Adrenal gland (tissue), 12 donors: ENCODE measurements around the gene EXOC6B. TPM values are rescaled to one million over a fixed set of nuclear protein-coding genes. Genes with fewer than 3 reads are reported as not detected.

Experiments used
- DNase-seq, 7 donors: peaks; one replicate each; pipeline ENCODE4 v3.0.0-alpha.2; 2019 to 2020
- H3K27ac ChIP-seq, 5 donors: fragments of 200-600 bp; sonication (generic) in 4 of 5; 1 replicate in 3 of 5; 2 replicates in 2 of 5; pipeline versions ENCODE4 v1.5.1 to v1.8.0; 2016 to 2020; ENCODE audit warnings: mild to moderate bottlenecking in 1 of 5
- H3K27me3 ChIP-seq: fragments of 200-600 bp; 2 replicates; pipeline ENCODE4 v1.8.0; 2021
- H3K36me3 ChIP-seq, 2 donors: fragments of 200-600 bp; replicated peaks in 1 of 2; 1 replicate in 1 of 2; 2 replicates in 1 of 2; pipeline versions ENCODE4 v1.5.1 to v1.8.0; 2018 to 2022
- H3K4me1 ChIP-seq, 2 donors: fragments of 200-600 bp; replicated peaks in 1 of 2; 1 replicate in 1 of 2; 2 replicates in 1 of 2; pipeline versions ENCODE4 v1.5.1 to v1.8.0; 2018 to 2021
- H3K4me3 ChIP-seq, 4 donors: fragments of 200-600 bp; sonication (generic) in 3 of 4; one replicate each; pipeline ENCODE4 v1.5.1; 2016 to 2018
- H3K9me3 ChIP-seq, 3 donors: fragments of 200-600 bp; sonication (generic) in 1 of 3; replicated peaks in 1 of 3; 1 replicate in 2 of 3; 2 replicates in 1 of 3; pipeline versions ENCODE4 v1.5.1 to v1.8.0; 2016 to 2021
- POLR2A ChIP-seq, 2 donors: fragments of 450-650 bp; IDR thresholded peaks; one replicate each; pipeline ENCODE4 v1.6.1; 2017; ENCODE audit warnings: antibody characterized with exemption in 2 of 2, mild to moderate bottlenecking in 2 of 2, moderate library complexity in 1 of 2
- WGBS, 4 donors: extraction: QIAGEN DNeasy Blood & Tissue Kit in 2 of 4; methylation state at CpG; one replicate each; pipeline versions ENCODE4 v1.1.5 to v1.1.7; 2013 to 2017; 5-methylcytosine and 5-hydroxymethylcytosine counted together
- intact Hi-C, 2 donors: fragments of 100-400 bp; cut with DNase I; formaldehyde crosslinking; loops; one replicate each; pipeline versions ENCODE4 v1.14.1 to v1.15.0; 2022 to 2023
- polyA plus RNA-seq, 3 donors: library from polyadenylated mRNA; stranded (reverse); fragments of 200-250 nt in 2 of 3; fragments of 350-450 nt in 1 of 3; fragmentation: Illumina TruSeq in 1 of 3; extraction: RNeasy Lipid Tissue Mini Kit (QIAGEN cat#74804) in 1 of 3; gene quantifications; one replicate each; pipeline ENCODE4 v1.2.3, GENCODE V29; 2013 to 2014
- total RNA-seq, 9 donors: library from RNA; depleted of rRNA in 4 of 9; stranded (reverse); fragments of >200 nt in 4 of 9; fragments of 120-200 nt in 1 of 9; fragmentation: NEBNext Ultra II Directional in 1 of 9; extraction: Animal tissue kit (Norgen Biotek cat#: 25700) in 1 of 9; gene quantifications; one replicate each; pipeline versions ENCODE4 v1.1.0 to v1.2.4, GENCODE V29; 2013 to 2023
- TF ChIP-seq, protein P1 (sequence below), 6 experiments: fragments of 450-650 bp in 4 of 6; fragments of 200-600 bp in 2 of 6; sonication (generic) in 1 of 6; IDR thresholded peaks; 1 replicate in 5 of 6; 2 replicates in 1 of 6; pipeline versions ENCODE4 v1.5.1 to v1.8.0; 2016 to 2021; ENCODE audit warnings: antibody characterized with exemption in 6 of 6, mild to moderate bottlenecking in 2 of 6, moderate library complexity in 1 of 6
- donor health status: healthy with polysubstance abuse.
- donor health status: Bipolar disorder and iron deficiency.
- donor health status: DM: yes; HTN: yes; CAD: no.
- donor health status: DM: no; HTN: no; CAD: no.
- donor health status: DM: no; HTN: no; CAD: no.
- donor health status: DM: yes; HTN: yes; CAD: no.

The EXOC6B gene
- total and polyA plus RNA-seq, 12 donors: 6.0 to 92.6 (median 50.6) TPM

DNA sequence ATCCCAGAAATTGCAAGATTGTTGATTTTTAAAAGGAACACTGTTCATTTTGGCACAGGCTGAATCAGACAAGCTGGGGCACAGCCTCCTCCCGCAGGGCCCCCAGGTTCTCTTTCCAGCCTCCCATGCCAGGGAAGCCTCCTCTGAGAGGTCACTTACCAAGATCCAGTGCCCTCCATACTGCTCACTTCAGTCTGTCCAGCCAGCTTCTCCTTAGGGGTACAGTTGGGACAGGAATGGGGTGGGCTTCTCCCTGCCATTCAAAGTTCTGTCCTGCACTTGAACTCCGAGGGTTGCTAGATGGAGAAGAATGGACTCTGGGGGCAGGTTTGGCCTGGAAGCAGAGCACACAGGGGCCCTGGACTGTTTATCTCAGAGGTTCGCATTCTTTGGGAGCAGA, 670.7 kb downstream of the EXOC6B start:
- H3K9me3 ChIP-seq: no peaks in the 10 kb centered on the region
- H3K27me3 ChIP-seq: peaks cover 11% of the 10 kb centered on the region
- DNase-seq: no peak
- no peak overlapping the region for H3K27ac ChIP-seq
- intact Hi-C loops: no loop called here
- H3K4me1 ChIP-seq: peaks cover under 1 to 1% of the 10 kb centered on the region in 2 donors
- 79 to 89% (median 85%) methylated on average over 3 of the region's 3 CpGs for WGBS, 4 donors
- no peaks in the 10 kb centered on the region for H3K36me3 ChIP-seq
- H3K4me3 ChIP-seq: no peak overlapping the region
- TF ChIP-seq, protein P1, sequence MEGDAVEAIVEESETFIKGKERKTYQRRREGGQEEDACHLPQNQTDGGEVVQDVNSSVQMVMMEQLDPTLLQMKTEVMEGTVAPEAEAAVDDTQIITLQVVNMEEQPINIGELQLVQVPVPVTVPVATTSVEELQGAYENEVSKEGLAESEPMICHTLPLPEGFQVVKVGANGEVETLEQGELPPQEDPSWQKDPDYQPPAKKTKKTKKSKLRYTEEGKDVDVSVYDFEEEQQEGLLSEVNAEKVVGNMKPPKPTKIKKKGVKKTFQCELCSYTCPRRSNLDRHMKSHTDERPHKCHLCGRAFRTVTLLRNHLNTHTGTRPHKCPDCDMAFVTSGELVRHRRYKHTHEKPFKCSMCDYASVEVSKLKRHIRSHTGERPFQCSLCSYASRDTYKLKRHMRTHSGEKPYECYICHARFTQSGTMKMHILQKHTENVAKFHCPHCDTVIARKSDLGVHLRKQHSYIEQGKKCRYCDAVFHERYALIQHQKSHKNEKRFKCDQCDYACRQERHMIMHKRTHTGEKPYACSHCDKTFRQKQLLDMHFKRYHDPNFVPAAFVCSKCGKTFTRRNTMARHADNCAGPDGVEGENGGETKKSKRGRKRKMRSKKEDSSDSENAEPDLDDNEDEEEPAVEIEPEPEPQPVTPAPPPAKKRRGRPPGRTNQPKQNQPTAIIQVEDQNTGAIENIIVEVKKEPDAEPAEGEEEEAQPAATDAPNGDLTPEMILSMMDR (IDR thresholded peaks at IDR 0.05): no peak

- WGBS, 4 donors: 80 to 89% (median 82%) methylated on average over 11 to 16 of the region's 16 CpGs
- DNase-seq: peak in 1 of 7 donors; percentile 24
- intact Hi-C loops: loop anchor here in 1 of 2 donors (5.0 kb wide), 1 partner anchor 352 kb away; no protein-coding TSS in a partner anchor
These were observed 671.4 kb downstream of the EXOC6B start for GRCh38 chr2:72154386-72154975.

GRCh38 chr2:72153924-72154323, 671.9 kb downstream of the EXOC6B start:
- TF ChIP-seq, protein P1 (IDR thresholded peaks at IDR 0.05): no peak
- Histone ChIP-seq H3K4me3 (no peak overlapping the region), H3K9me3 (no peaks in the 10 kb centered on the region), H3K27me3 (peaks cover 11% of the 10 kb centered on the region), H3K4me1 (peaks cover 12% of the 10 kb centered on the region in 2 donors), H3K36me3 (no peaks in the 10 kb centered on the region), H3K27ac (no peak overlapping the region)
- intact Hi-C loops: loop anchor here in 1 of 2 donors (5.0 kb wide), 1 partner anchor 352 kb away; no protein-coding TSS in a partner anchor
- peak in 1 of 7 donors; percentile 27 for DNase-seq
- 76 to 88% (median 79%) methylated on average over 5 of the region's 5 CpGs for WGBS, 4 donors

More at GRCh38 chr2:72154386-72154975, 671.4 kb downstream of the EXOC6B start:
- Histone ChIP-seq H3K9me3 (no peaks in the 10 kb centered on the region), H3K27me3 (peaks cover 11% of the 10 kb centered on the region), H3K36me3 (no peaks in the 10 kb centered on the region), H3K27ac (no peak overlapping the region), H3K4me1 (peaks cover 7 to 8% of the 10 kb centered on the region in 2 donors), H3K4me3 (no peak overlapping the region)
- TF ChIP-seq, protein P1 (IDR thresholded peaks at IDR 0.05): no peak
- TF ChIP-seq POLR2A (IDR thresholded peaks at IDR 0.05): no peak

GRCh38 chr2:72153026-72153791, 672.6 kb downstream of the EXOC6B start:
- TF ChIP-seq, protein P1 (IDR thresholded peaks at IDR 0.05): no peak
- Histone ChIP-seq H3K4me3 (no peak overlapping the region), H3K4me1 (peaks cover 13% of the 10 kb centered on the region in 2 donors), H3K27ac (no peak overlapping the region), H3K9me3 (no peaks in the 10 kb centered on the region), H3K36me3 (no peaks in the 10 kb centered on the region), H3K27me3 (peaks cover 12% of the 10 kb centered on the region)
- 78 to 85% (median 78%) methylated on average over 8 to 18 of the region's 18 CpGs for WGBS, 4 donors
- peak in 3 of 7 donors; percentile 12 to 35 (median 13) for DNase-seq
- intact Hi-C loops: loop anchor here in 1 of 2 donors (5.0 kb wide), 1 partner anchor 351 kb away; no protein-coding TSS in a partner anchor
